ENCODE data around the gene CNEP1R1.

DNA sequence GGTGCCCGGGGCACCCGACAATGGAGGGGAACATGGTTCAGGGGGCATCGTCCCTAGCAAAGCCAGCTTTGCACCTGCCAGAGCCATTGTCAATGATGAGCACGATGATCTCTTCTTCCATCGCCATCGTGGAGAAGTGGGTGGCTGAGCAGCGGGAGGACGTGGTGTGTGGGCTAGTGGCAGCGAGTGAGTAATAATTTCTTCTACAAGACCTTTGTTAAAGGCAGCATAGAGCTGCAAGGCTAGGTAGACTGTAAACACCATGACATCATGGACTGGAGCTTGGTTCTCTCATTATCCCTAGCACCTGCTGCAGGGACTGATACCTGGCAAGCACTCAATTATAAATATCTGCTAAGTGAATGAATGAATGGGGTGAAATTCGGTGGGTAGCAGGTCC lies 34.1 kb downstream of the CNEP1R1 start:
- TF ChIP-seq, protein P1, sequence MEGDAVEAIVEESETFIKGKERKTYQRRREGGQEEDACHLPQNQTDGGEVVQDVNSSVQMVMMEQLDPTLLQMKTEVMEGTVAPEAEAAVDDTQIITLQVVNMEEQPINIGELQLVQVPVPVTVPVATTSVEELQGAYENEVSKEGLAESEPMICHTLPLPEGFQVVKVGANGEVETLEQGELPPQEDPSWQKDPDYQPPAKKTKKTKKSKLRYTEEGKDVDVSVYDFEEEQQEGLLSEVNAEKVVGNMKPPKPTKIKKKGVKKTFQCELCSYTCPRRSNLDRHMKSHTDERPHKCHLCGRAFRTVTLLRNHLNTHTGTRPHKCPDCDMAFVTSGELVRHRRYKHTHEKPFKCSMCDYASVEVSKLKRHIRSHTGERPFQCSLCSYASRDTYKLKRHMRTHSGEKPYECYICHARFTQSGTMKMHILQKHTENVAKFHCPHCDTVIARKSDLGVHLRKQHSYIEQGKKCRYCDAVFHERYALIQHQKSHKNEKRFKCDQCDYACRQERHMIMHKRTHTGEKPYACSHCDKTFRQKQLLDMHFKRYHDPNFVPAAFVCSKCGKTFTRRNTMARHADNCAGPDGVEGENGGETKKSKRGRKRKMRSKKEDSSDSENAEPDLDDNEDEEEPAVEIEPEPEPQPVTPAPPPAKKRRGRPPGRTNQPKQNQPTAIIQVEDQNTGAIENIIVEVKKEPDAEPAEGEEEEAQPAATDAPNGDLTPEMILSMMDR (IDR thresholded peaks at IDR 0.05): no peak
- TF ChIP-seq POLR2A (IDR thresholded peaks at IDR 0.05): no peak

Data from esophagus squamous epithelium (tissue), 4 donors.